ENCODE results near the gene CLASP1. TPM values are rescaled to one million over a fixed set of nuclear protein-coding genes. Genes with fewer than 3 reads are reported as not detected.
"Not testable (repeated sequence)": the region's sequence is repeated elsewhere in the genome, so short reads cannot be mapped to it uniquely, and the experiment has no call there.

CLASP1 gene
- total and polyA plus RNA-seq, 8 donors = 5.7 to 188 (median 20.8) TPM

DNA sequence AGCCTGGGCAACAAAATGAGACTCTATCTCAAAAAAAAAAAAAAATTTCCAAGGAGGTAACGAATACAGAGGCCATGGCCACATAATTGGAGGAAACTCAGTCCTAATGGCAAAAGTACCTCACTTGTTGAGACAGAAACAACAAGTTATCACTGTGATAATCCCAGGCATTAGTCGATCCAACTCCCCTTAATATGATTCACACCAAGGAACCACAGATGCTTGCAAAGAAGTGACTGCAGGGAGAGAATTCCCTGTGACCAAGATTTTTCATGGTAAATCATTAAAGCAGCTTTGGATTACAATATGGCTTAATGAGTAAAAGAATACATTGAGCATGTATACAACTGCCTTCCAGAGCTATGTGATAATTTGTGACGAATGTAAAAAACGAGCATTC, 199.0 kb downstream of the CLASP1 start:
- TF ChIP-seq POLR2A (IDR thresholded peaks at IDR 0.05) = no peak
- TF ChIP-seq EP300 (IDR thresholded peaks at IDR 0.05) = no peak
- TF ChIP-seq POLR2AphosphoS5 (IDR thresholded peaks at IDR 0.05) = no peak
- TF ChIP-seq, protein P1, sequence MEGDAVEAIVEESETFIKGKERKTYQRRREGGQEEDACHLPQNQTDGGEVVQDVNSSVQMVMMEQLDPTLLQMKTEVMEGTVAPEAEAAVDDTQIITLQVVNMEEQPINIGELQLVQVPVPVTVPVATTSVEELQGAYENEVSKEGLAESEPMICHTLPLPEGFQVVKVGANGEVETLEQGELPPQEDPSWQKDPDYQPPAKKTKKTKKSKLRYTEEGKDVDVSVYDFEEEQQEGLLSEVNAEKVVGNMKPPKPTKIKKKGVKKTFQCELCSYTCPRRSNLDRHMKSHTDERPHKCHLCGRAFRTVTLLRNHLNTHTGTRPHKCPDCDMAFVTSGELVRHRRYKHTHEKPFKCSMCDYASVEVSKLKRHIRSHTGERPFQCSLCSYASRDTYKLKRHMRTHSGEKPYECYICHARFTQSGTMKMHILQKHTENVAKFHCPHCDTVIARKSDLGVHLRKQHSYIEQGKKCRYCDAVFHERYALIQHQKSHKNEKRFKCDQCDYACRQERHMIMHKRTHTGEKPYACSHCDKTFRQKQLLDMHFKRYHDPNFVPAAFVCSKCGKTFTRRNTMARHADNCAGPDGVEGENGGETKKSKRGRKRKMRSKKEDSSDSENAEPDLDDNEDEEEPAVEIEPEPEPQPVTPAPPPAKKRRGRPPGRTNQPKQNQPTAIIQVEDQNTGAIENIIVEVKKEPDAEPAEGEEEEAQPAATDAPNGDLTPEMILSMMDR (IDR thresholded peaks at IDR 0.05) = no peak
- H3K4me3 ChIP-seq = no peak overlapping the region
- H3K4me1 ChIP-seq = no peaks in the 10 kb centered on the region
- no peaks in the 10 kb centered on the region for H3K9me3 ChIP-seq
- intact Hi-C loops (cut with DNase I; ENCODE audit: low total_unique reads) = no loop called here
- 88 to 94% (median 92%) methylated on average over 4 of the region's 4 CpGs for WGBS, 5 donors
- H3K36me3 ChIP-seq = peaks cover 42 to 100% (median 99%) of the 10 kb centered on the region in 4 donors
- DNase-seq = no peak
- H3K27me3 ChIP-seq = no peaks in the 10 kb centered on the region
- H3K27ac ChIP-seq = no peak overlapping the region

DNA sequence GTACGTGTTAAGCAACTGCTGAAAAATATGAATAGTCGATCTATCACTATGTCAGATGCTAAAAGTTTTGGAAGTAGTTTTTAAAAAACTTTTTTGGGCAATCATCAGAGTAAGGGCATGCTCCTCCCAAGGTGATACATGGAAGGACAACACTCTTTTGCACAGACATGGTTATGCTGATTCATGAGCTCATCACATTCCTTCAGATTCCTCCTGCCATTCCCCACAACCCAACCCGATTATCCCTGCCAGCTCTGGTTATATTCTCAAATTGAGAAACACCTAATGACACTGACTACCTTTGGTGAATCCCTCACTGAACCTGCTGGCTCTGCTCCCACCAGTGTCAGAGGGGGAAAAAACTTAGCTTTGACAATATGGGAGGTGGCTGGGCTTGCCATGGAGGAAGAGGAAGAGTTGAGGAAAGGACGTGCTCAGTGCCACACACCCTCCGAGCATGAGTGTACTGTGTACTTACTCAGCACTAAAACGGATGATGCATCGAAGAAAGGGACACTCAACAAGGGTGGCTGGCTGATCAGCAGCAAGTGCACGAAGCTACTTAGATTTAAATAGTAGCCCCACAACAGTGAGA, 202.5 kb downstream of the CLASP1 start:
- Histone ChIP-seq H3K27ac (no peak overlapping the region), H3K4me3 (no peak overlapping the region), H3K9me3 (no peaks in the 10 kb centered on the region), H3K36me3 (peaks cover 60 to 95% (median 95%) of the 10 kb centered on the region in 4 donors), H3K4me1 (no peaks in the 10 kb centered on the region), H3K27me3 (no peaks in the 10 kb centered on the region)
- 86 to 95% (median 92%) methylated on average over 8 of the region's 8 CpGs for WGBS, 5 donors
- no peak for DNase-seq
- no peak for TF ChIP-seq EP300 (IDR thresholded peaks at IDR 0.05)
- TF ChIP-seq, protein P1 (IDR thresholded peaks at IDR 0.05) = no peak
- no peak for TF ChIP-seq POLR2AphosphoS5 (IDR thresholded peaks at IDR 0.05)
- no peak for TF ChIP-seq POLR2A (IDR thresholded peaks at IDR 0.05)
- intact Hi-C loops (cut with DNase I; ENCODE audit: low total_unique reads) = no loop called here

DNA sequence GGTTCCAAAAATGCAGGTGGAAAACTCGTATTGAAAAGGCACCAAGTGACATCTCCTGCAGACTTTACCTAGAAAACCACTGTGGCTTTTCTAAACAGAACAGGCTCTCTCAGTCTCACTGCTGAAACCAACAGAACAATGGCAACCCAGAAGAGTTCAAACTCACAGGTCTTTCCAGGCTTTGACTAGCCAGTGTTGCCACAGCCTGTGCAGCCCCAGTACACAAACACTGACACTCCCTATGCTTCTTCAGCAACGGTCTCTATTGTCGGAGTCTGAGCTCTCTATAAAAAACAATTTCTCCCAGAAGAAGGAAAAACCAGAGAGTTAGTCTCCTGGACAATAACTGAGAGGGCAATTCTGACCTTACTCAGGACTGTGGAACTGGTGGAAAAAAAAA, 206.4 kb downstream of the CLASP1 start:
- no peaks in the 10 kb centered on the region for H3K4me1 ChIP-seq
- no peaks in the 10 kb centered on the region for H3K9me3 ChIP-seq
- 64 to 94% (median 90%) methylated on average over 3 of the region's 3 CpGs for WGBS, 5 donors
- no peak overlapping the region for H3K4me3 ChIP-seq
- no peak overlapping the region for H3K27ac ChIP-seq
- no peak for DNase-seq
- peaks cover 46 to 78% (median 75%) of the 10 kb centered on the region in 4 donors for H3K36me3 ChIP-seq
- H3K27me3 ChIP-seq = no peaks in the 10 kb centered on the region
- intact Hi-C loops (cut with DNase I; ENCODE audit: low total_unique reads) = no loop called here
- TF ChIP-seq POLR2AphosphoS5 (IDR thresholded peaks at IDR 0.05) = no peak
- no peak for TF ChIP-seq POLR2A (IDR thresholded peaks at IDR 0.05)
- TF ChIP-seq EP300 (IDR thresholded peaks at IDR 0.05) = no peak
- TF ChIP-seq, protein P1 (IDR thresholded peaks at IDR 0.05) = no peak

DNA sequence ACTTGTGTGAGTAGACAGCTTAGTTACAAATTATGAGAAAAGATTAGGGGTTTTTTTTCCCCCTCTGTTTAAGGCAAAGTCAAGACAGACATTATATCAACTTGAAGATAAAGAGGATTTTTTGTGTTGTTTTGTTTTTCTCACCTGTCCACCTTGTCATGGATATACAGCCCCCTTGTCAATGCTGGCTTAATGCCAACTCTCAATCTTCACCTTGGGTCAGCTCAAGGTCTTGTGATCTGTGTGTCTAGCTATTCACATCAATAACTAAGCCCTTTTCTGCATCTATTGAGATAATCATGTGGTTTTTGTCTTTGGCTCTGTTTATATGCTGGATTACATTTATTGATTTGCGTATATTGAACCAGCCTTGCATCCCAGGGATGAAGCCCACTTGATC, 211.0 kb downstream of the CLASP1 start:
- H3K27ac ChIP-seq; H3K9me3 ChIP-seq; intact Hi-C loops (cut with DNase I; ENCODE audit: low total_unique reads); H3K4me1 ChIP-seq; DNase-seq; H3K4me3 ChIP-seq; H3K27me3 ChIP-seq: not testable (repeated sequence)
- 78 to 100% (median 93%) methylated on average over 1 of the region's 1 CpG for WGBS, 5 donors
- H3K36me3 ChIP-seq = peaks cover 12 to 38% (median 34%) of the 10 kb centered on the region in 4 donors

DNA sequence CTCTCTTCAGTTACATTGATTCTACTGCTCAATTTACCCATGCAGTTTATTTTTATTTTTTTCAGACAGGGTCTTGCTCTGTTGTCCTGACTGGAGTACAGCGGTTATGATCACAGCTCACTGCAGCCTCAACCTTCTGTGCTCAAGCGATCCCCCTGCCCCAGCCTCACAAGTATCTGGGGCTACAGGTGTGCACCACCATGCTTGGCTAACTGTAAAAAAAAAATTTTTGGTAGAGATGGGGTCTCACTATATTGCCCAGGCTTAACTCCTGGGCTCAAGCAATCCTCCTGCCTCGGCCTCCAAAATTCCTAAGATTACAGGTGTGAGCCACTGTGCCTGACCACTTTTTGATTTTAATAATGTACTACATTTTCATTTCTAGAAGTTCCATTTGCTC, 212.3 kb downstream of the CLASP1 start:
- no peak for DNase-seq
- Histone ChIP-seq H3K27me3 (no peaks in the 10 kb centered on the region), H3K4me3 (no peak overlapping the region), H3K27ac (no peak overlapping the region), H3K4me1 (no peaks in the 10 kb centered on the region), H3K36me3 (peaks cover 3 to 30% (median 24%) of the 10 kb centered on the region in 4 donors), H3K9me3 (no peaks in the 10 kb centered on the region)
- 94 to 98% (median 97%) methylated on average over 3 of the region's 3 CpGs for WGBS, 5 donors
- intact Hi-C loops (cut with DNase I; ENCODE audit: low total_unique reads) = no loop called here
- TF ChIP-seq POLR2AphosphoS5 (IDR thresholded peaks at IDR 0.05) = no peak

All from stomach (tissue), 9 donors.